GM23338 (cell line): ENCODE data around the gene WSCD2. TPM values are rescaled to one million over a fixed set of nuclear protein-coding genes. Genes with fewer than 3 reads are reported as not detected.

ENCODE experiments used
- ATAC-seq: fragments of 200-7000 bp; cut with Tn5 transposase; 3 replicates; pipeline ENCODE4 v1.9.1; 2020
- DNase-seq: peaks from one replicate; pipeline ENCODE4 v3.0.0-alpha.2; 2015; ENCODE audit warnings: low spot score
- H2AFZ ChIP-seq: fragments of 200-600 bp; sonication (generic); 2 replicates; pipeline ENCODE4 v1.8.0; 2016; ENCODE audit warnings: antibody characterized with exemption, mild to moderate bottlenecking, moderate library complexity
- H3F3A ChIP-seq: fragments of 200-600 bp; sonication (generic); replicated peaks from 2 replicates; pipeline ENCODE4 v1.8.0; 2017; ENCODE audit warnings: antibody characterized with exemption, mixed run types, low read depth
- H3K27ac ChIP-seq: fragments of 200-600 bp; sonication (generic); 2 replicates; pipeline ENCODE4 v1.6.1; 2016; ENCODE audit warnings: low read depth
- H3K27me3 ChIP-seq: fragments of 200-600 bp; sonication (generic); 2 replicates; pipeline ENCODE4 v1.8.0; 2016; ENCODE audit warnings: mild to moderate bottlenecking, mixed run types, moderate library complexity; ENCODE audit not compliant: insufficient read depth
- H3K36me3 ChIP-seq: fragments of 200-600 bp; sonication (generic); 2 replicates; pipeline ENCODE4 v1.8.0; 2016; ENCODE audit warnings: mild to moderate bottlenecking; ENCODE audit not compliant: insufficient read depth
- H3K4me1 ChIP-seq: fragments of 200-600 bp; sonication (generic); 2 replicates; pipeline ENCODE4 v1.8.0; 2016; ENCODE audit warnings: mild to moderate bottlenecking, moderate library complexity; ENCODE audit not compliant: insufficient read depth
- H3K4me2 ChIP-seq: fragments of 200-600 bp; sonication (generic); 2 replicates; pipeline ENCODE4 v1.7.1; 2017; ENCODE audit warnings: mixed run types
- H3K4me3 ChIP-seq: fragments of 200-600 bp; sonication (generic); 2 replicates; pipeline ENCODE4 v1.6.1; 2016; ENCODE audit warnings: mixed run types
- H3K79me2 ChIP-seq: fragments of 200-600 bp; sonication (generic); replicated peaks from 2 replicates; pipeline ENCODE4 v1.8.0; 2017; ENCODE audit warnings: mild to moderate bottlenecking; ENCODE audit not compliant: insufficient read depth
- H3K9me2 ChIP-seq: fragments of 200-600 bp; sonication (generic); 2 replicates; pipeline ENCODE4 v1.8.0; 2017; ENCODE audit not compliant: insufficient read depth
- H4K20me1 ChIP-seq: fragments of 200-600 bp; sonication (generic); replicated peaks from 2 replicates; pipeline ENCODE4 v1.8.0; 2017; ENCODE audit warnings: mild to moderate bottlenecking; ENCODE audit not compliant: insufficient read depth
- H3K27ac Mint-ChIP-seq: 2 replicates; pipeline ENCODE4 v1.8.0; 2020; ENCODE audit warnings: inconsistent platforms, mild to moderate bottlenecking, moderate library complexity, mixed read lengths
- H3K27me3 Mint-ChIP-seq: 3 replicates; pipeline ENCODE4 v1.8.0; 2022; ENCODE audit warnings: low read depth, mild to moderate bottlenecking, moderate library complexity, mixed read lengths, inconsistent platforms; ENCODE audit not compliant: insufficient read depth, poor library complexity
- H3K36me3 Mint-ChIP-seq: 3 replicates; pipeline ENCODE4 v1.8.0; 2021; ENCODE audit warnings: low read depth, mild to moderate bottlenecking, inconsistent platforms, moderate library complexity, mixed read lengths
- H3K4me1 Mint-ChIP-seq: 3 replicates; pipeline ENCODE4 v1.8.0; 2020; ENCODE audit warnings: mild to moderate bottlenecking, inconsistent platforms, mixed read lengths
- H3K4me3 Mint-ChIP-seq: 3 replicates; pipeline ENCODE4 v1.8.0; 2021; ENCODE audit warnings: moderate library complexity, mild to moderate bottlenecking, inconsistent platforms, mixed read lengths
- H3K9me3 Mint-ChIP-seq: 3 replicates; pipeline ENCODE4 v1.8.0; 2020; ENCODE audit warnings: moderate library complexity, mild to moderate bottlenecking, inconsistent platforms, mixed read lengths
- EZH2 ChIP-seq: fragments of 200-600 bp; sonication (generic); IDR thresholded peaks from one replicate; pipeline ENCODE4 v1.8.0; 2017; ENCODE audit warnings: antibody characterized with exemption, mild to moderate bottlenecking, low read depth; ENCODE audit not compliant: unreplicated experiment
- EZH2phosphoT487 ChIP-seq: fragments of 200-600 bp; sonication (generic); IDR thresholded peaks from one replicate; pipeline ENCODE4 v1.8.1; 2018; ENCODE audit warnings: antibody characterized with exemption; ENCODE audit not compliant: unreplicated experiment
- JUNB ChIP-seq: IDR thresholded peaks from one replicate; pipeline ENCODE4 v1.6.1; 2016; ENCODE audit warnings: antibody characterized with exemption; ENCODE audit not compliant: unreplicated experiment
- NANOG ChIP-seq: IDR thresholded peaks from 2 replicates; pipeline ENCODE4 v1.6.1; 2016; ENCODE audit warnings: antibody characterized with exemption, borderline replicate concordance
- STAT1 ChIP-seq: IDR thresholded peaks from one replicate; pipeline ENCODE4 v1.6.1; 2016; ENCODE audit warnings: antibody characterized with exemption; ENCODE audit not compliant: unreplicated experiment
- ZNF331 ChIP-seq: fragments of 250-450 bp; sonication (Bioruptor Pico); IDR thresholded peaks from 2 replicates; pipeline ENCODE4 v1.5.0; 2020; ENCODE audit warnings: low read depth, mild to moderate bottlenecking, moderate library complexity
- polyA plus RNA-seq: library from polyadenylated mRNA; unstranded; fragments of >200 nt; fragmentation: Nextera tagmentation; extraction: Ambion mirVana; gene quantifications from 2 replicates; pipeline ENCODE4 v1.2.1, GENCODE V29; 2016
- total RNA-seq: library from RNA; depleted of rRNA; stranded (reverse); fragments of >200 nt; shearing (Covaris generic); gene quantifications from 2 replicates; pipeline ENCODE4 v1.2.3, GENCODE V29; 2014
- TF ChIP-seq, protein P1 (sequence below), 2 experiments: fragments of 200-600 bp in 1 of 2; sonication (generic) in 1 of 2; conservative IDR thresholded peaks; 2 replicates each; pipeline versions ENCODE4 v1.5.1 to v1.6.1; 2016 to 2017; ENCODE audit warnings: antibody characterized with exemption in 2 of 2, low read depth in 2 of 2, mild to moderate bottlenecking in 2 of 2, moderate library complexity in 1 of 2
- TF ChIP-seq, protein P2 (sequence below): IDR thresholded peaks from one replicate; pipeline ENCODE4 v1.6.1; 2018; ENCODE audit warnings: antibody characterized with exemption; ENCODE audit not compliant: unreplicated experiment
- TF ChIP-seq, protein P3 (sequence below): IDR thresholded peaks from 2 replicates; pipeline ENCODE4 v1.6.1; 2016; ENCODE audit warnings: antibody characterized with exemption

WSCD2 gene
- total and polyA plus RNA-seq, 2 experiments from 2014 or later = 0.66 to 3.1 TPM

DNA sequence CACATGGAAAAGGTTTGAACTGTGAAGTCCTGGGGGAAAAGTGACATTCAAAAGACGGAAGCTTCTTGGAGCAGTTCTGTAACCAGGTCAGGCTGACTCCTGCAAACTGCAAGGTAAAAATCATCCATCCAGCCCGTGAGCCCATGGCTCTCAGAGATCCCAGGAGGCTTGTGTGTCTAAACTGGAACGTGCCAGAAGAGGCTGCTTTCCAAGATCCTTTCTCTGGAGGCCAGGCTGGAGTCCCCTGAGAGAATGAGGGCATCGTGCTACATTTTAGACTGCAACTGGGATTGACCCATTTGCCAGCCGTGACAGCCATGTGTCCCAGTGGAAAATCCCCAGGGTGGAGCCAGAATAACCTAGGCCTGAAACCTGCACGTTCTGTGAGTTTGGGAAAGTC lies 7.8 kb upstream of the WSCD2 start (continued):
- TF ChIP-seq ZNF331 (CRISPR knock-in tag) = no peak
- TF ChIP-seq EZH2phosphoT487 = no peak
- TF ChIP-seq, protein P1, sequence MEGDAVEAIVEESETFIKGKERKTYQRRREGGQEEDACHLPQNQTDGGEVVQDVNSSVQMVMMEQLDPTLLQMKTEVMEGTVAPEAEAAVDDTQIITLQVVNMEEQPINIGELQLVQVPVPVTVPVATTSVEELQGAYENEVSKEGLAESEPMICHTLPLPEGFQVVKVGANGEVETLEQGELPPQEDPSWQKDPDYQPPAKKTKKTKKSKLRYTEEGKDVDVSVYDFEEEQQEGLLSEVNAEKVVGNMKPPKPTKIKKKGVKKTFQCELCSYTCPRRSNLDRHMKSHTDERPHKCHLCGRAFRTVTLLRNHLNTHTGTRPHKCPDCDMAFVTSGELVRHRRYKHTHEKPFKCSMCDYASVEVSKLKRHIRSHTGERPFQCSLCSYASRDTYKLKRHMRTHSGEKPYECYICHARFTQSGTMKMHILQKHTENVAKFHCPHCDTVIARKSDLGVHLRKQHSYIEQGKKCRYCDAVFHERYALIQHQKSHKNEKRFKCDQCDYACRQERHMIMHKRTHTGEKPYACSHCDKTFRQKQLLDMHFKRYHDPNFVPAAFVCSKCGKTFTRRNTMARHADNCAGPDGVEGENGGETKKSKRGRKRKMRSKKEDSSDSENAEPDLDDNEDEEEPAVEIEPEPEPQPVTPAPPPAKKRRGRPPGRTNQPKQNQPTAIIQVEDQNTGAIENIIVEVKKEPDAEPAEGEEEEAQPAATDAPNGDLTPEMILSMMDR (conservative IDR thresholded peaks at IDR 0.05; ENCODE audit: low read depth in 2 of 2) = no peak
- TF ChIP-seq NANOG = no peak
- no peak for TF ChIP-seq STAT1
- no peak for TF ChIP-seq EZH2

DNA sequence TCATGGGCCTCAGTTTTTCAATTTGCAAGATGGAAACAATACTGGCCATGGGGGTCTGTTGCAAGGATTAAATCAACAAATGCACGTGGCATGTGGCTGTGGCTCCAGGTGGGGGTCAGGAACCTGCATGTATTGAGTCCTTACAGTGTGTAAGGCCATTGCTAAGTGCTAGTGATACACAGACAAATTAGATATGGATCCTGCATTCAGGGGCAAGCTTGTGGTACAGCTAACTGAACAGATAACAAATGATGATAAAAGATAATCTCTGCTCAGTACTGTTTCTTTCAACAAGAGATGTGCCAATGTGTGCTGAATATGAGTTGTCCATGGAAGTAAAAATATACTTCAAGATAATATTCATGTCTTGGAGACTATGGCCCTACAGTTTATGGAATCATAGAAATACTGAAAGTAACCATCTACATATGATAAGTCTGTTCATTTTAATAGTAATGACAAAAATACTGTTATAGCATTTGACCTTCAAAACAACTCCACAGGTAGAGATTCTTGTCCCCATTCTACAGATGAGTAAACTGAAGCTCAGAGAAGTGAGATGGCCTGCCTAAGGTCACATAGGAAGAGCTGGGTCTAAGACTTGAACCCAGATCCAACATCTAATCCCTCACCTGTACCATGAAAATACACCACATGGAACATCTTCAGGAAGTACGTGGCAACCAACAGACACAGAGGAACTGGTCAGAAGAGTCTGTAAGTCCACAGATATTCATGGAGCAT lies 7.2 kb upstream of the WSCD2 start:
- Mint-ChIP-seq H3K4me3 (no peak overlapping the region), H3K27ac (no peak overlapping the region), H3K4me1 (peaks cover 18% of the 10 kb centered on the region), H3K36me3 (no peaks in the 10 kb centered on the region), H3K27me3 (peaks cover 5% of the 10 kb centered on the region), H3K9me3 (no peaks in the 10 kb centered on the region)
- Histone ChIP-seq H4K20me1 (no peaks in the 10 kb centered on the region), H3K4me2 (no peak overlapping the region), H3K9me2 (0 out of 2 replicates have a peak, but pooled peaks cover 11% of the 10 kb centered on the region), H3K4me1 (peaks cover 2% of the 10 kb centered on the region), H3K36me3 (no peaks in the 10 kb centered on the region), H3K27ac (no peak overlapping the region), H2AFZ (no peak overlapping the region), H3K79me2 (no peaks in the 10 kb centered on the region), H3F3A (no peaks in the 10 kb centered on the region), H3K27me3 (no peaks in the 10 kb centered on the region), H3K4me3 (no peak overlapping the region)
- no peak for TF ChIP-seq NANOG
- no peak for TF ChIP-seq EZH2phosphoT487
- TF ChIP-seq ZNF331 (CRISPR knock-in tag) = no peak
- TF ChIP-seq, protein P2, sequence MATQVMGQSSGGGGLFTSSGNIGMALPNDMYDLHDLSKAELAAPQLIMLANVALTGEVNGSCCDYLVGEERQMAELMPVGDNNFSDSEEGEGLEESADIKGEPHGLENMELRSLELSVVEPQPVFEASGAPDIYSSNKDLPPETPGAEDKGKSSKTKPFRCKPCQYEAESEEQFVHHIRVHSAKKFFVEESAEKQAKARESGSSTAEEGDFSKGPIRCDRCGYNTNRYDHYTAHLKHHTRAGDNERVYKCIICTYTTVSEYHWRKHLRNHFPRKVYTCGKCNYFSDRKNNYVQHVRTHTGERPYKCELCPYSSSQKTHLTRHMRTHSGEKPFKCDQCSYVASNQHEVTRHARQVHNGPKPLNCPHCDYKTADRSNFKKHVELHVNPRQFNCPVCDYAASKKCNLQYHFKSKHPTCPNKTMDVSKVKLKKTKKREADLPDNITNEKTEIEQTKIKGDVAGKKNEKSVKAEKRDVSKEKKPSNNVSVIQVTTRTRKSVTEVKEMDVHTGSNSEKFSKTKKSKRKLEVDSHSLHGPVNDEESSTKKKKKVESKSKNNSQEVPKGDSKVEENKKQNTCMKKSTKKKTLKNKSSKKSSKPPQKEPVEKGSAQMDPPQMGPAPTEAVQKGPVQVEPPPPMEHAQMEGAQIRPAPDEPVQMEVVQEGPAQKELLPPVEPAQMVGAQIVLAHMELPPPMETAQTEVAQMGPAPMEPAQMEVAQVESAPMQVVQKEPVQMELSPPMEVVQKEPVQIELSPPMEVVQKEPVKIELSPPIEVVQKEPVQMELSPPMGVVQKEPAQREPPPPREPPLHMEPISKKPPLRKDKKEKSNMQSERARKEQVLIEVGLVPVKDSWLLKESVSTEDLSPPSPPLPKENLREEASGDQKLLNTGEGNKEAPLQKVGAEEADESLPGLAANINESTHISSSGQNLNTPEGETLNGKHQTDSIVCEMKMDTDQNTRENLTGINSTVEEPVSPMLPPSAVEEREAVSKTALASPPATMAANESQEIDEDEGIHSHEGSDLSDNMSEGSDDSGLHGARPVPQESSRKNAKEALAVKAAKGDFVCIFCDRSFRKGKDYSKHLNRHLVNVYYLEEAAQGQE = no peak
- no peak for TF ChIP-seq EZH2
- TF ChIP-seq, protein P3, sequence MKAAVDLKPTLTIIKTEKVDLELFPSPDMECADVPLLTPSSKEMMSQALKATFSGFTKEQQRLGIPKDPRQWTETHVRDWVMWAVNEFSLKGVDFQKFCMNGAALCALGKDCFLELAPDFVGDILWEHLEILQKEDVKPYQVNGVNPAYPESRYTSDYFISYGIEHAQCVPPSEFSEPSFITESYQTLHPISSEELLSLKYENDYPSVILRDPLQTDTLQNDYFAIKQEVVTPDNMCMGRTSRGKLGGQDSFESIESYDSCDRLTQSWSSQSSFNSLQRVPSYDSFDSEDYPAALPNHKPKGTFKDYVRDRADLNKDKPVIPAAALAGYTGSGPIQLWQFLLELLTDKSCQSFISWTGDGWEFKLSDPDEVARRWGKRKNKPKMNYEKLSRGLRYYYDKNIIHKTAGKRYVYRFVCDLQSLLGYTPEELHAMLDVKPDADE = no peak
- TF ChIP-seq JUNB = no peak
- ATAC-seq (no peak), DNase-seq (no peak)
